GM18505 (cell line): ENCODE measurements around the gene BTBD1.
"Not testable (repeated sequence)": the region's sequence is repeated elsewhere in the genome, so short reads cannot be mapped to it uniquely, and the experiment has no call there.

Experiments used
- ATAC-seq: cut with Tn5 transposase; IDR thresholded peaks from one replicate; pipeline ENCODE4 v1.9.1; 2021; ENCODE audit not compliant: unreplicated experiment
- POLR2A ChIP-seq: IDR thresholded peaks from 4 replicates; pipeline ENCODE4 v1.6.1; 2011; ENCODE audit warnings: borderline replicate concordance; ENCODE audit not compliant: insufficient read depth, insufficient read length; ENCODE audit errors: extremely low read depth

Gene BTBD1

GRCh38 chr15:83011271-83012075, 55.6 kb downstream of the BTBD1 start, which contains the start of gene C15orf40:
TSS of gene C15orf40 (minus strand) at chr15:83011639. CDS start at chr15:83011607, 32 bp downstream.
- peak; percentile 79 for ATAC-seq
- peak; percentile 89 for TF ChIP-seq POLR2A

DNA sequence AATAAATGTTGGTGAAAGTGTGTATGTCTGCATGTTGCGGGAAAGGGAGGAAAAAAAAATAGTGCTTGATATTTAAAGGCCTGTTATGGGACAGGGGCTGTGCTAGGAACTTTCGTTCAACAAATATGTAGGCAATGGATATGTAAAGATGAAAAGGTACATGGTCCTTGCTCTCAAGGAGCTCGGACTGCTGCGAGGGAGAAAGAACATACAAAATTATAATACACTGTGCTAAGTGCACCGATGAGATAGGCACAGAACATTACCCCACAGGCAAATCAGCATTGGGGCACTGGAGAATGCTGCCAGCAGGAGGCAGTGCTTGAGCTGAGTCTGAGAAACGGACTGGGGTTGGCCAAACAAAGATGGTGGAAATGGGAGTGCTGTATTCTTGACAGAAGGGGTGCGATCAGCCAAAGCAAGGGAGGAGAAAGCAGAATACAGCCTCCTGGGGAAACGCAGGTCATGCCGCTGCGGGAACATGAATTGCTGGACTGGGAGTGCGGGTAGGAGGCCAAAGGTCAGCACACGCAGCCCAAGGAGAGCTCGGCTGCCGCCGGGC, 56.3 kb downstream of the BTBD1 start:
- no peak for TF ChIP-seq POLR2A
- ATAC-seq, result peak; percentile 61

DNA sequence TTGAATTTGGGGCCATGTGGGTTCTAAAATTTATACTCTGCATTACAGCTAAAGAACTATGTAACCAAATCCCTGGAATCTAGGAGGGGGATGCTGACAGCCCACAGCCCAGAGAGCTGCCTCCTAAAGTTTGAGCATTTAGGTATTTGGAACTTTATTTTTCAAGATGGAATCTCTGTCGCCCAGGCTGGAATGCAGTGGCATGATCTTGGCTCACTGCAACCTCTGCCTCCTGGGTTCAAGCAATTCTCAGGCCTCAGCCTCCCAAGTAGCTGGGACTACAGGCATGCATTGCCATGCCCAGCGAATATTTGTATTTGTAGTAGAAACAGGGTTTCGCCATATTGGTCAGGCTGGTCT, 66.4 kb downstream of the BTBD1 start:
- not testable (repeated sequence) for ATAC-seq

- ATAC-seq, result no peak
- TF ChIP-seq POLR2A, result no peak
These were observed 67.0 kb downstream of the BTBD1 start for GRCh38 chr15:82999905-83000671.

DNA sequence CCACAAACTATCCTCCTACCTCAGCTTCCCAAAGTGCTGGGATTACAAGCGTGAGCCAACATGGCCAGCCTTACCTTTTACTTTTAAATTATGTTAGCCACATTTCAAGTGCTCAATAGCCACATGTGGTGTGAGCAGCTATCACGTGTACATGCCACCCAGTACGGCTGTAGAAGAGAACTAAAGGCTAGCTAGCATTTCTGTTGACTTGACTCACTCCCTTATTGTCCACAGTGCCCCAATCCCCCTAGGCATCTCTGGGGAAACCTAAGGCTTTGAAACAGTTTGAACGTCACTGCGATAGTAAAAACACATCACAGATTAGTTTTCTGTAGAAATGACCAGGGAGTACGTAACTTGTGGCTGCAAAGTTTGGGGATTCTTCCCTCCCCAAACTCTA, 67.6 kb downstream of the BTBD1 start:
- TF ChIP-seq POLR2A, result no peak
- ATAC-seq, result no peak

GRCh38 chr15:82995938-82996337, 71.1 kb downstream of the BTBD1 start:
- TF ChIP-seq POLR2A, result no peak
- ATAC-seq, result no peak

DNA sequence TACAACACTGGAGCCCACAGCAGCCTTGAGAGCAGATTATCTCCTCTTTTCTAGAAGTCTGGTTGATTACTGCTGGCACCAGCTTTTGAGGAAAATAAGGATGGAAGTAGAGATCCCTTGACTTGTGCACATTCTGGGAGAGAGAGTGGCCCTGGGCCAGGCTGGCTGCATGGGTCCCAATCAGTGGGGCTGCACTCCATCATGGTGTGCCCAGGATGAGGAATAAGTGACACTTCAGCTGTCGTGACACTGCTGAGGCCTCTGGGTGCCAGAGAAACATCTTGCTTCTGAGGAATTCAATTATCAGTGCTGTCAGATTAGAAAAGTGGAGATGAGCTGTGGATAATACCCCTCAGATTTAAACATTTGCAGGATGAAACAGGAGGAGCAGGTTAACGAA, 72.0 kb downstream of the BTBD1 start:
- ATAC-seq, result no peak
- TF ChIP-seq POLR2A, result no peak

- no peak for ATAC-seq
- no peak for TF ChIP-seq POLR2A
These were observed 73.9 kb downstream of the BTBD1 start for GRCh38 chr15:82993144-82993543.

DNA sequence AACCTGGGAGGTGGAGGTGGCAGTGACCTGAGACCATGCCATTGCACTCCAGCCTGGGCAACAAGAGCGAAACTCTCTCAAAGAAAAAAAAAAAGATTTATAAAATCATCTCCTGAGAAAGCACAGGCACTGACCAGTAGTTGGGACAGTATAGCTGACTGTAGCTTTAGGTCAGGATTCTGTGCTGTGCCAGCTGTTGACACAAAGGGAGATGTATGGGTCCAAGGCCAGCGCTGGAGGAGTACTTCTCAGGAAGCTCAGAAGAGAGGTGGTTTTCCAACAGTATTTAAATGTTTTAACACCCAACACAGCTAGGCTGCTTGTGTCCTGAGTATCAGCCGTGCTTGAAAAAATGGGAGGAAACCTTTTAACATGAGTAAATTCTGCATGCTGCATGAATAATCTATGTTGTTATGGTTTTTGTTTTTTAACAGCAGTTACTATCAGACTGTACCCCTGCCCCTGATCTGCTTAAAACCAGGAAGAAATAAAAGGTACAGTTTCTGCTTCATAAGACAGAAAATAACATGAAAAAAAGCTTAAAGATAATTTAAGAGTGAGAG, 74.5 kb downstream of the BTBD1 start:
- TF ChIP-seq POLR2A, result no peak
- no peak for ATAC-seq

DNA sequence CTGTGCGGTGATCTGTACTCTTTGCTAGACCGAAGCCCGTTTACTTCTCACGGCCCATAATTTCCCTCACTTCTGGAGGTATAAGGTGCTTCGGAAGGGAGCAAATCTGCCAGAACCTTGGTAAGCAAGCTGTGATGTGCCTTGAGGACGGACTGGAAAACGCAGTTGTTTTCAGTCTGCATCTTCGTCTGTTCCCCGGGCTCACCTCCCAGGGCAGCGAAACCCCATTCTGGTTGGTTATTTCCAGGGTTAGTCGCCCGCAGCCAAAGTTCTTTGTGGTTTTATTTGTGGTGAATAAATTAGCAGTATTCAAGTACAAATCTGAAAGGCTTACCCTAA, 80.6 kb downstream of the BTBD1 start:
- no peak for ATAC-seq

GRCh38 chr15:82985688-82986441, 81.2 kb downstream of the BTBD1 start, which contains the start of gene RAMAC:
TSS of gene RAMAC (plus strand) at chr15:82986210. CDS start at chr15:82989019, 2,809 bp downstream.
- peak; percentile 77 for TF ChIP-seq POLR2A
- peak; percentile 84 for ATAC-seq

More for the DNA sequence above, 80.6 kb downstream of the BTBD1 start:
- TF ChIP-seq POLR2A, result no peak

DNA sequence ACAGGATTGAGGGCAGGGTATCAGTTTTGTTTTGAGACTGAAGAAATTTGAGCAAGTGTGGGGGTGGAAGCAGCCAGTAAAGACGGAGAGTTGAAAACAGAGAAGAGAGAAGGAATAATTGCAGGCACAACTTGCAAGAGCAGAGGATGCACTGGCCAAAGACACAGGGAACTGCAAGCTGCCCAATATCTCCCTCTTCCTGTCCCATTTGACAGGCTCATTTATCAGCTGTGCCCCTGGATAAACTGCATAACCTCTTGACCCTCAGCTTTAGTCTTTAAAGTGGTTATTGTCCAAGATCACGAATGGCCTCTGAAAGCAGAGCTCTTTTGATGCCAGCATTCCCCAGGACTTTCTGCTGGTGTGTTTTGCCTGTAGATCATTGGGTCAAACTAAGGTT, 86.1 kb downstream of the BTBD1 start:
- no peak for ATAC-seq
- TF ChIP-seq POLR2A, result no peak

DNA sequence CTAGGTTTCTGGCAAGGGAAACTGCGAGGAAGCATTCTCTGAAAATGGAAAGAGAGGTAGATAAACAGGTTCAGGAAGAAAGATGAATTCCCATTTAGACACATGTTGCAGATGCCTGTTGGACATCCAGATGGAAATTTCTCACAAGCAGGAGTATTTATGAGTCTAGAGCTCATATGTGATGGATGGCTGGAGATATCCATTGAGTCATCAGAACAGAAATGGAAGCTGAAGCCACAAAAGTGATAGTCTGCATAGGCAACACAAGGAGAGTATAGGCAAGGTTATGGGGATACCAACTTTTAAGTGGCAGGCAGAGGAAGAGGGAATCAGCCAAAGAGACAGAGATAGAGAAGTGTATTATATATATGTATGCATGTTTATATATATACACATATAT, 87.3 kb downstream of the BTBD1 start:
- TF ChIP-seq POLR2A, result no peak
- no peak for ATAC-seq

GRCh38 chr15:82978438-82978837, 88.6 kb downstream of the BTBD1 start:
- TF ChIP-seq POLR2A, result no peak

GRCh38 chr15:82977076-82977475, 90.0 kb downstream of the BTBD1 start:
- TF ChIP-seq POLR2A, result no peak
- no peak for ATAC-seq

More at GRCh38 chr15:82978438-82978837, 88.6 kb downstream of the BTBD1 start:
- ATAC-seq, result no peak
